HG03196 (cell line): ENCODE data around the gene OPRL1.

Experiments used
- ATAC-seq: cut with Tn5 transposase; IDR thresholded peaks from one replicate; pipeline ENCODE4 v1.9.1; 2021; ENCODE audit not compliant: unreplicated experiment

Gene OPRL1

GRCh38 chr20:64101731-64102621, 22.1 kb downstream of the OPRL1 start:
- no peak for ATAC-seq

- ATAC-seq = no peak
These were observed 22.9 kb downstream of the OPRL1 start for GRCh38 chr20:64102647-64103354.

GRCh38 chr20:64103871-64104666, 24.2 kb downstream of the OPRL1 start:
- no peak for ATAC-seq

- ATAC-seq = no peak
These were observed 25.0 kb downstream of the OPRL1 start for GRCh38 chr20:64104667-64105451.

GRCh38 chr20:64105846-64106434, 26.1 kb downstream of the OPRL1 start:
- ATAC-seq = no peak

- ATAC-seq = no peak
These were observed 26.6 kb downstream of the OPRL1 start for GRCh38 chr20:64106435-64106961.

- no peak for ATAC-seq
These were observed 27.3 kb downstream of the OPRL1 start, which contains the start of gene NPBWR2 for GRCh38 chr20:64106981-64107735. NPBWR2 (minus strand) TSS chr20:64107565; CDS start chr20:64106831, 734 bp downstream.

- no peak for ATAC-seq
These were observed 28.0 kb downstream of the OPRL1 start for GRCh38 chr20:64107736-64108457.

GRCh38 chr20:64108731-64109681, 29.1 kb downstream of the OPRL1 start:
- ATAC-seq = no peak

- no peak for ATAC-seq
These were observed 30.0 kb downstream of the OPRL1 start for GRCh38 chr20:64109831-64110391.

- ATAC-seq = no peak
These were observed 30.7 kb downstream of the OPRL1 start for GRCh38 chr20:64110411-64111068.

- ATAC-seq = no peak
These were observed 32.2 kb downstream of the OPRL1 start for GRCh38 chr20:64111841-64112641.

GRCh38 chr20:64112691-64113443, 33.0 kb downstream of the OPRL1 start:
- no peak for ATAC-seq

GRCh38 chr20:64113444-64113775, 33.5 kb downstream of the OPRL1 start:
- no peak for ATAC-seq

- ATAC-seq = no peak
These were observed 34.0 kb downstream of the OPRL1 start for GRCh38 chr20:64113796-64114355.
